ENCODE results near the gene AIF1. TPM values are rescaled to one million over a fixed set of nuclear protein-coding genes. Genes with fewer than 3 reads are reported as not detected.

Gene AIF1
- total RNA-seq, 2 experiments from 2014 or later, result 48.0 to 54.2 TPM

DNA sequence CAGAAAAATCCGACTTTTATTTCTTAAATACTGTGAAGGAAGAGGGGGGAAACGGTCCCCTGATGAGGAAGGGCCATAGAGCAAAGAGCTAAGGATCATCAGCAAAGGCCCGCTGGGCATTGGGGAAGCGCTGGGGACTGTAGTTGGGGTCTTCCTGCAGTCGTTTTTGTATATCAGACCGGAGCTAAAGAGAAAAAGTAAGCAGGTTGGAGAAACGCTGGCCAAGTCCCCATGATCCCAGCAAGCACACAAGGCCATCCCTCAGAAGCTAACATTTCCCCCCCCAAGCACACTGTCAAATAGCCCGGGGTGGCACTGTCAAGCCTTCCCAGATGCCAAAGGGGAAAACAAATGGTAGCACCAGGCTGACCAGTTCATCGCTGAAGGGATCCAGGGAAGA lies 24.0 kb downstream of the AIF1 start:
- H3K27me3 Mint-ChIP-seq, result no peaks in the 10 kb centered on the region
- no peak overlapping the region for H3K4me3 Mint-ChIP-seq
- POLR2A ChIA-PET, result no interaction called here
- CTCF ChIA-PET, result interaction anchor here (1.0 to 1.2 kb wide), 3 partner anchors 9 to 59 kb away, joined by 3 read pairs; no protein-coding TSS in a partner anchor
- H3K9me3 Mint-ChIP-seq, result no peaks in the 10 kb centered on the region
- peaks cover 54% of the 10 kb centered on the region for H3K36me3 Mint-ChIP-seq (ENCODE audit: low read depth)
- peaks cover 4% of the 10 kb centered on the region for H3K4me1 Mint-ChIP-seq
- H3K27ac Mint-ChIP-seq, result no peak overlapping the region
- DNase-seq, result no peak

DNA sequence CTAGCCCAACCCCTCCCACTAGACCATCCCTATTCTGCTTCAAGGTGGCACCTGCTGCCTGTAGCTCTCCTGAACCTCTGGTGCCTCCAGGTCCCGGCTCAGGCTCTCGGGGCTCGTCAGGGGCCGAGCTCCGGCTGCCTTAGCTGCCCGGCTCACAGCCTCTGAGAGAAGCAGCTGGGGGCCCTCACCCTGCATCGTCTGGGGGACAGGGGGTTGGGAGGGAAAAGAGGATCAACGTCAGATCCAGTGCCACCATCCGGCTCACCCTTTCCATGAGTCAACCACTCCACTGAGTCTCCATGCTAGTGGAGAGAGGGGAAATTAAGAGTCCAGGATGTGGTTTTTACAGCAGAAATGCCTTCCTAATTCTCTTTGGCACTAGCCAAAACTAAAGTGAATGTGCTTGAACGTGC lies 24.4 kb downstream of the AIF1 start:
- peaks cover 4% of the 10 kb centered on the region for H3K4me1 Mint-ChIP-seq
- no peak overlapping the region for H3K27ac Mint-ChIP-seq
- DNase-seq, result no peak
- H3K4me3 Mint-ChIP-seq, result no peak overlapping the region
- no peaks in the 10 kb centered on the region for H3K9me3 Mint-ChIP-seq
- ChIA-PET POLR2A (no interaction called here), CTCF (interaction anchor here (0.7 to 1.2 kb wide), 3 partner anchors 14 to 241 kb away, joined by 3 read pairs; no protein-coding TSS in a partner anchor)
- H3K27me3 Mint-ChIP-seq, result no peaks in the 10 kb centered on the region
- H3K36me3 Mint-ChIP-seq (ENCODE audit: low read depth), result peaks cover 51% of the 10 kb centered on the region

DNA sequence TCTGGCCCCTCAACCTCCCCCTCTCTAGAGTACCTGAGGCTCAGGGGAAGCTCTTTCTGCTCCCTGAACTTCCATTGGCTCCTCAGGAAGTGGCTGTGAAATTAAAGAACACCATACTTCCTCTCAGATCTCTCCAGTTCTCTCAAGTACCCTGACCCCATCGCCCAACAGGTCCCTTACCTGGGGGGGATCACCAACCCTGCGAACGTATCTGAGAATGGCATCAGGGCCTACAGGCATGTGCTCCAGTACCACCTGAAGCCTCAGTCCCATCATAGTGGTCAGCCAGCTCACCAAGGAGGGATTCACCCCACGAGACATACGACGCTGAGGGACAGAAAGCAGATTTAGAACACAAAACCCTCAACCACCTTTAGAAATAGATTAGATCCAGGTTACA lies 25.6 kb downstream of the AIF1 start:
- POLR2A ChIA-PET, result no interaction called here
- Mint-ChIP-seq H3K4me3 (no peak overlapping the region), H3K27me3 (no peaks in the 10 kb centered on the region), H3K27ac (peak overlapping the region; percentile 67), H3K36me3 (ENCODE audit: low read depth) (peaks cover 54% of the 10 kb centered on the region), H3K9me3 (no peaks in the 10 kb centered on the region), H3K4me1 (peaks cover 5% of the 10 kb centered on the region)
- CTCF ChIA-PET, result interaction anchor here (0.6 to 1.0 kb wide), 2 partner anchors 12 to 18 kb away, joined by 3 read pairs; no protein-coding TSS in a partner anchor
- no peak for DNase-seq

DNA sequence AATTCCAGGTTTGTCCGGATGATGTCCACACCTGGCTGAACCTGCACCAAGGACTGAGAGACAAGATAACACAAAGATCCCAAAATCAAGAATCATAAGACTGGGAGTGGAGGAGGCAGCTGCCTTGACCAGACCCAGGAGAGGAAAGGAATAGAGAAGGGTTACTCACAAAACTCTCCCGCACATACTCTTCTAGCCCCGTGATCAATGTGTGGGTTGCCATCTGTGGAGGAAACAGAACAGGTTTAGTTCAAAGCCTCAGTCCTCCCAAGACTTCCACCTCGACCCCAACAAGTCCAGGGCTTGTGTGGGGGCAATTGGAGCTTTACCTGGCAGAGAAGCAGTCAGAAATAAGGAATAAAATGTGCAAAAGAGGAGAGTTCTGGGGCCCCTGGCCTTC lies 26.3 kb downstream of the AIF1 start:
- Mint-ChIP-seq H3K4me1 (peaks cover 4% of the 10 kb centered on the region), H3K9me3 (no peaks in the 10 kb centered on the region), H3K36me3 (ENCODE audit: low read depth) (peaks cover 52% of the 10 kb centered on the region), H3K4me3 (no peak overlapping the region), H3K27me3 (no peaks in the 10 kb centered on the region), H3K27ac (no peak overlapping the region)
- POLR2A ChIA-PET, result no interaction called here
- CTCF ChIA-PET, result interaction anchor here (1.5 kb wide), 1 partner anchor 16 kb away, joined by 4 read pairs; no protein-coding TSS in a partner anchor
- DNase-seq, result no peak

DNA sequence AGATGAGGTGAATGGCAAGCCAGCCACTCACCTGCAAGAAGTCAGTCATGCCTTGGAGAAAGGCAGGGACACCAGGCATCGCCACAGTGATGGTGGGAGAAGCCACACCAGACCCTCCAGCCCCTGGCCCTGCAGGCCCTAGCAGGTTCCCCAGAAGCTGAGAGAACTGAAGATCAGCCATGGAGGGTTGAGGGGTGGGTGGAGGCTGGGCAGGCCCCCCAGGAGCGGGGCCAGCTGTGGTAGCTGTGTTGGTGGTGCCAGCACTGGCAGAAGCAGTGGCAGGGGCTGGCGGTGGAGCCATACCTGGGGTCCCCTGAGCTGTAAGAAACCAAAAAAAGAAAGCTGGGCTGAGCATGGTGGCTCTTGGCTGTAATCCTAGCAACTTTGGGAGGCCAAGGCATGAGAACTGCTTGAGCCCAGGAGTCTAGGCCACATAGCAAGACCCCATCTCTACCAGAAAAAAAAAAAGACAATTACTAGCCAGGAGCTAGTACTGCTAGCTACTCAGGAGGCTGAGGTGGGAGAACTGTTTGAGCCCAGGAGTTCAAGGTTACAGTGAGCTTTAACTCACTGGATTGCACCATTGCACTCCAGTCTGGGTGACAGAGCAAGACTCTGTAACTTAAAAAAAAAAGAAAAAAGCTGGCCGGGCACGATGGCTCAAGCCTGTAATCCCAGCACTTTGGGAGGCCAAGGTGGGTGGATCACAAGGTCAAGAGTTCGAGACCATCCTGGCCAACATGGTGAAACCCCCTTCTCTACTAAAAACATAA lies 27.9 kb downstream of the AIF1 start:
- Mint-ChIP-seq H3K9me3 (no peaks in the 10 kb centered on the region), H3K4me1 (peaks cover 4% of the 10 kb centered on the region), H3K27ac (no peak overlapping the region), H3K4me3 (no peak overlapping the region), H3K27me3 (no peaks in the 10 kb centered on the region), H3K36me3 (ENCODE audit: low read depth) (peaks cover 54% of the 10 kb centered on the region)
- DNase-seq, result no peak
- ChIA-PET CTCF (interaction anchor here (0.6 to 0.7 kb wide), 3 partner anchors 19 to 1195 kb away, joined by 3 read pairs; partner anchors contain the start of gene TAP2), POLR2A (no interaction called here)

DNA sequence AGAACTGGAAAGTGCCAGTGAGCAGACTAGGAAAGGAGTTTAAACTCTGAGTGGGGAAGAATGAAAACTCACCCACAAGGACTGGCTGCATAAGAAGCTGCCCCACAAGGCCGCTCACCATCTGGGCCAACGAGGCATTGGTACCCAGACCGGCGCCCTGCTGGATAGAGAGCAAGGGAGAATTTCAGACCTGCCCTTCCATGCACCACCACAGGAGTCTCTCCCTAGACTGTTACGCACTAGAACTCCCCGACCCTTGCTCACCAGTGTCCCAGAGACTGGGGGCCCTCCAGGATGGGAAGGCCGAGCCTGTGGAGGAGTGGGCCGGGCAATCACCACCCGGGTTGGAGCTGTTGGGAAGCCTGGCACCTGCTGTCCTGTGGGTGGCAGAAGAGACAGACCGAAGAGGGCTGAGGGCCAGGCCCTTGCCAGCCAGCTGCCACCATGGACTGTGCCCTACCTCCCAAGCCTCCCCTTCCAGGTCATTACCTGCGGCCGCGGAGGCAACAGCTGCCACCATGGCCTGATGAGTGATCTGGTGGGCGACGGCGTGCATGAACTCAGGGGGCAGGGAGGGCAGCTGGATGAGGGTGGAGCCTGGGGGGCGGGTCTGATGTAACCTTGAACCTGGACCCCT lies 28.9 kb downstream of the AIF1 start:
- DNase-seq, result no peak
- no peak overlapping the region for H3K27ac Mint-ChIP-seq
- ChIA-PET CTCF (interaction anchor here (0.7 to 1.4 kb wide), 2 partner anchors 27 to 1194 kb away, joined by 3 read pairs; partner anchors contain the start of gene TAP2), POLR2A (no interaction called here)
- no peaks in the 10 kb centered on the region for H3K27me3 Mint-ChIP-seq
- peaks cover 7% of the 10 kb centered on the region for H3K4me1 Mint-ChIP-seq
- peaks cover 55% of the 10 kb centered on the region for H3K36me3 Mint-ChIP-seq (ENCODE audit: low read depth)
- H3K9me3 Mint-ChIP-seq, result no peaks in the 10 kb centered on the region
- no peak overlapping the region for H3K4me3 Mint-ChIP-seq

DNA sequence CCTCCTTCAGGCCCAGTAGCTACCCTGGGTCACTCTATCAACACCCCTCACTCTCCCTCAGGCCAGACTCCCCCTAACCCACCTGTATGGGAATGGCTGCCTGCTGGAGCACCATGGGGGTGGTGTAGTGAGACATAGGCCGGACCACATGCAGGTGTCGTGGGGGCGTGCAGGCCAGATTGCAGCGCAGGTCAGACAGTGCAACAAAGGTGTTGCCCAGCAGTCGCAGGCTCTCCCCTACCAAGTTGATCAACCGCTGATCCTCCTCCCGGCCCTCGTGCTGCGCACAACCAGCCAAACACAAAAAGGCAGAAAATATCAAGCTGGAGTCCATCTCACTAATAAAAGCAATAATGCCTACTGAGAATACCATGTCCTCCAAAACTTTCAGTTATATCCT lies 30.3 kb downstream of the AIF1 start:
- Mint-ChIP-seq H3K36me3 (ENCODE audit: low read depth) (peaks cover 57% of the 10 kb centered on the region), H3K4me1 (peaks cover 14% of the 10 kb centered on the region), H3K4me3 (no peak overlapping the region), H3K9me3 (no peaks in the 10 kb centered on the region), H3K27ac (no peak overlapping the region), H3K27me3 (no peaks in the 10 kb centered on the region)
- ChIA-PET CTCF (interaction anchor here (1.2 to 1.4 kb wide), 2 partner anchors 18 to 28 kb away, joined by 3 read pairs; no protein-coding TSS in a partner anchor), POLR2A (no interaction called here)
- no peak for DNase-seq

DNA sequence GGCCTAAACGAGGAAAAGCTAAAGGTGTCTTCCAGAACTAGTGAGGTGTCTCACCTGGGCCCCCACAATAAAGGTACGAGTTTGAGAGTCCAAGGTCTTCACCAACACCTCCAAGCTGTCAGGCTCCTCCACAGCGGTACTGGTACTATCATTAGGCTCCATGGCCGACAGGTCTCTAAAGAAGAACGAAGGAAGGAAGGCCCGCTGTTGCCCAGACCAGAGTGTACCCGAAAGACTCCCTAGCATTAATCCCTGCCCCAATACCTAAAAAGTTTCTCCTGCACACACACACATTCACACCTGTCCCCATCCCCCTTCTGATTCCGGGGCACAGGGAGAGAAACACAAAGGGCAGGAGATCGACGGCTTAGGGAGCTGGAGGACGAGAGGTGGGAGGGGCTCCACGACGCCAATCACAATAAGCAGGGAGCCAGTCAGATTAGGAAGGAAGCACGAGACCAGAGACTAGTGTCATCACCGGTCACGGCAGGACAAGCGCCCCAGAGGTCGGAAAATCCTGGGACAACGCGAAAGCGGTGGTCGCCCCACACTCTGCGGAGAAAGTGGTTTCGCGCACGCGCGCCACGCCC lies 36.7 kb downstream of the AIF1 start:
- Mint-ChIP-seq H3K4me3 (peak overlapping the region; percentile 95), H3K27ac (peak overlapping the region; percentile 100), H3K27me3 (no peaks in the 10 kb centered on the region), H3K4me1 (peaks cover 49% of the 10 kb centered on the region), H3K36me3 (ENCODE audit: low read depth) (peaks cover 41% of the 10 kb centered on the region), H3K9me3 (no peaks in the 10 kb centered on the region)
- CTCF ChIA-PET, result interaction anchor here (0.6 to 5.4 kb wide), 9 partner anchors 11 to 1270 kb away, joined by 3 to 32 read pairs (median 4); partner anchors contain the start of gene GPANK1
- no peak for DNase-seq
- POLR2A ChIA-PET, result interaction anchor here (0.7 to 1.8 kb wide), 3 partner anchors 9 to 30 kb away, joined by 3 to 6 read pairs (median 3); partner anchors contain the start of genes C6orf47 and GPANK1

DNA sequence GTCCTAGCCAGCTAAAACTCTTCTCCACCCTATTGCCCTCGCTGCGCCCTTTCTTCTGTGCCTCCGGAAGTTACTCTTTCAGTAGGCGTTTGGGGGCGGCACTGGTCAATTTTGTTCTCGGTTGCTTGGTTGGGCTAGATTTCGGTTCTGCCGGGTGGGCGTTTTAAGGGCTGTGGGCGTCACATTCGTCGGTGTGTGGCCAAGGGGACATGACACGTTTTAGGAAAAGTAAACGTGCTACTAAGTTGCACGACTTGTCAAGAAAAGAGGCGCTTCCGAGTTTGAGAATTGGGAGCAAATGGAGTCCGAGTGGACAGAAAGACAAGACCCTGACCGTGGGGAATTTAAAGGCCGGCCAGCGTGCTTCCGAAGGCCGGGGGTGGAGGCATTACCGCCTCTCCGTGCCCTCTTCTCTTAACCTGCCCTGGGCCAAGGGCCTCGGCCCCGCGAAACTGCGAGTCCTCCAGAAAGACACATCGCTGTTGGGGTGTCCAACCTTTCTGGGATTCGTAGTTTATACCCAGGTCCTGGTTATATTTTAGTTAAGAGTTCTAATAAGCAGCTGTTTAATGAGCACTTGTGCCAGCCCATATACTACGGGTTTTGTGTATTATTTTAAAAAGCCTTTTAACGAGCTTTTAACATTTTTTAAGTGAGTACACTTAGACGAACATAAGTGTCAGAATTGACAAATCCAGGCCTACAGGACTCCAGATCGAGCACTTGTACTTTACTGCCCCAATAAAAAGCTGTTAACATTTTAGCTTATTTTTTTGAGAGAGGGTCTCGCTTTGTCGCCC lies 38.1 kb downstream of the AIF1 start:
- no peaks in the 10 kb centered on the region for H3K9me3 Mint-ChIP-seq
- POLR2A ChIA-PET, result interaction anchor here (0.6 to 1.8 kb wide), 3 partner anchors 12 to 91 kb away, joined by 3 to 10 read pairs (median 6); partner anchors contain the start of gene GPANK1
- peaks cover 60% of the 10 kb centered on the region for H3K4me1 Mint-ChIP-seq
- H3K4me3 Mint-ChIP-seq, result peak overlapping the region; percentile 95
- H3K27ac Mint-ChIP-seq, result peak overlapping the region; percentile 100
- H3K27me3 Mint-ChIP-seq, result no peaks in the 10 kb centered on the region
- peaks cover 39% of the 10 kb centered on the region for H3K36me3 Mint-ChIP-seq (ENCODE audit: low read depth)
- DNase-seq, result peak; percentile 91
- CTCF ChIA-PET, result interaction anchor here (0.7 to 5.4 kb wide), 15 partner anchors 10 to 178 kb away, joined by 3 to 32 read pairs (median 4); partner anchors contain the start of genes ATP6V1G2, DDX39B, GPANK1 and VARS1

DNA sequence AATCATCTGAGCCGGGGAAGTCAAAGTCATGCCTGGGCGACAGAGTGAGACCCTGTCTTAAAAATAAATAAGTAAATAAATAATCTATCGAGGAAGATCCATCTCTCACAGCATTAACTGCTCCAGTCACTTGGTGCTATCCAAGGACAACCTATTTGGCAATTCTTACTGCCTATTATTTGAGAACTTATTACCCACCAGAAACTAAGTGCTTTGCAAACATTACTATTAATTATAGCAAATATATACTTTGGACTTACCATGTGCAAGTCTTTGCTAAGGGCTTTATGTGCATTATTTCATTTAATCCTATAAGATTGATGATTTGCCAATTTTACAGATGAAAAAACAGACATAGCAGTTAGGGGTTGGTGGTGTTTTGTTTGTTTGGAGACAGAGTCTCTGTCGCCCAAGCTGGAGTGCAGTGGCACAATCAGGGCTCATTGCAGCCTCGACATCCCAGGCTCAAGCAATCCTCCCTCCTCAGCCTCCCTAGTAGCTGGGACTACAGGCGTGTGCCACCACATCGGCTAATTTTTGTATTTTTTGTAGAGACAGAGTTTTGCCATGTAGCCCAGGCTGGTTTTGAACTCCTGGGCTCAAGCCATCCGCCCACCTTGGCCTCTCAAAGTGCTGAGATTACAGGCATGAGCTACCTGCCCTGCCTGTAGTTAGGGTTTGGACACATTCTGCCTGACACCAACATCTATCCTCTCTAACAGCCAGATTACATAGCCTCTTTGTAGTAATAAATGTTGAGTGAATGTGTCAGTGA lies 39.7 kb downstream of the AIF1 start:
- ChIA-PET POLR2A (no interaction called here), CTCF (interaction anchor here (0.7 to 5.4 kb wide), 9 partner anchors 8 to 175 kb away, joined by 3 to 32 read pairs (median 3); partner anchors contain the start of genes CSNK2B, DDX39B, GPANK1 and NFKBIL1)
- peaks cover 42% of the 10 kb centered on the region for H3K36me3 Mint-ChIP-seq (ENCODE audit: low read depth)
- H3K27ac Mint-ChIP-seq, result no peak overlapping the region
- H3K27me3 Mint-ChIP-seq, result no peaks in the 10 kb centered on the region
- DNase-seq, result no peak
- H3K4me1 Mint-ChIP-seq, result peaks cover 68% of the 10 kb centered on the region
- no peaks in the 10 kb centered on the region for H3K9me3 Mint-ChIP-seq
- H3K4me3 Mint-ChIP-seq, result no peak overlapping the region

DNA sequence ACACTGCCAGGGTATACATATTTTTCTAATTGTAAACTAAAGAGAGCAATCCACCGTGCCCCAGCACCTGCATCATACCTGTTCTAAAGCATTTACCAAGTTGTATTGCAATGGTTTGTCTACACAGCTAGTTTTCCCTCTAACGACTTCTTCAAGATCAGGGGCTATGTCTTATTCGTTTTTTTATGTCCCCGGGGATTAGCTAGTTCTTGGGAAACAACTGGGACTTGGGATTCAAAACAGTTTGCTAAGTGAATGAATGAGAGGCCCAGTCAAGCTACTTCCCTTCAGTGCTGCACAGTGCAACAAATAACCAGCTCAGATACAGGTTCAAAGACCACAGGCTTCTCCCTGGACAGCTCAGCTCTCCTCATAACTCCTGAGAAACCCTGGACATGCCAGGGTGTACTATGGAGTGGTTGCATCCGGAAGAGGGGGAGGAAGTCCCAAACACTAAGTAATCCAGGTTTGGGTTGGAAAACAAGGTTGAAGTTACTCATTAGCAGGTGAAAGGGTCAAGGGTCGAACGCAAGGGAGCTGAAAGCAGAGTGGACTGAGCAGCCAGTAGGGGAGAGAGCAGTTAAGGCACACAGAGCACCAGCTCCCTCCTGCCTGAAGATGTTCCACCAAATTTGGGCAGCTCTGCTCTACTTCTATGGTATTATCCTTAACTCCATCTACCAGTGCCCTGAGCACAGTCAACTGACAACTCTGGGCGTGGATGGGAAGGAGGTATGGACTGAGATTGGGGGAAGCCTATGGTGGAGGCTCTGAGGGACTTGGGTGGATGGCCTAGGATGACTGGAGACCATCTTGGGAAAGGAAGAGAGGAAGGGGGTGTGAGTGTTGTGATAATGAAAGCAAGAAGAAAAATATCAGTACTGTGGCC lies 40.6 kb downstream of the AIF1 start, which contains the start of gene APOM:
TSS of gene APOM (plus strand) at position 546 of the 889 bp plus-strand sequence. CDS start at position 619, 73 bp downstream.
- H3K36me3 Mint-ChIP-seq (ENCODE audit: low read depth), result peaks cover 44% of the 10 kb centered on the region
- POLR2A ChIA-PET, result no interaction called here
- H3K27me3 Mint-ChIP-seq, result no peaks in the 10 kb centered on the region
- H3K4me1 Mint-ChIP-seq, result peaks cover 68% of the 10 kb centered on the region
- no peaks in the 10 kb centered on the region for H3K9me3 Mint-ChIP-seq
- no peak within 1 kb of the TSS for H3K4me3 Mint-ChIP-seq
- CTCF ChIA-PET, result interaction anchor here (1.0 to 5.4 kb wide), 4 partner anchors 7 to 104 kb away, joined by 3 to 32 read pairs (median 3); partner anchors contain the start of genes CSNK2B, GPANK1 and LTB
- DNase-seq, result no peak
- H3K27ac Mint-ChIP-seq, result peak within 1 kb of the TSS; percentile 63
